ENCODE data around the gene SLC11A1. TPM values are rescaled to one million over a fixed set of nuclear protein-coding genes. Genes with fewer than 3 reads are reported as not detected.

SLC11A1 gene
- polyA plus RNA-seq (2013, experiment 1 of 2): 0.10 TPM
- 0.10 TPM for polyA plus RNA-seq (2013, experiment 2 of 2)

- WGBS: 83% methylated on average over 13 of the region's 13 CpGs
- no peak within 1 kb of the TSS for H3K4me2 ChIP-seq (ENCODE audit: low read length, poor library complexity, severe bottlenecking)
- H3K14ac ChIP-seq (ENCODE audit: low read length in 2 of 2): no peak within 1 kb of the TSS
- no peak within 1 kb of the TSS for H3K9ac ChIP-seq (ENCODE audit: low read length)
- H2BK120ac ChIP-seq (ENCODE audit: low read depth, low read length): no peak within 1 kb of the TSS
- no peak within 1 kb of the TSS for H2AFZ ChIP-seq (ENCODE audit: low read depth, low read length)
- peaks cover 28 to 29% of the 10 kb centered on the region in 2 experiments for H3K27me3 ChIP-seq (ENCODE audit: control insufficient read depth in 1 of 2, insufficient read depth in 1 of 2, low read length in 2 of 2)
- no peaks in the 10 kb centered on the region for H3K36me3 ChIP-seq (ENCODE audit: control insufficient read depth in 1 of 2, insufficient read depth in 2 of 2, low read depth in 1 of 2, low read length in 2 of 2)
- H2BK15ac ChIP-seq (ENCODE audit: low read depth, poor library complexity, severe bottlenecking): no peak within 1 kb of the TSS
- H4K91ac ChIP-seq (ENCODE audit: low read length): no peak within 1 kb of the TSS
- H2BK5ac ChIP-seq (ENCODE audit: low read depth, low read length, poor library complexity, severe bottlenecking): no peak within 1 kb of the TSS
- no peak within 1 kb of the TSS for H3K27ac ChIP-seq (ENCODE audit: low read length, poor library complexity, severe bottlenecking)
- H3K9me3 ChIP-seq (ENCODE audit: control insufficient read depth, low read length): no peaks in the 10 kb centered on the region
- peaks cover 6% of the 10 kb centered on the region for H3K4me1 ChIP-seq (ENCODE audit: control insufficient read depth, insufficient read depth, low read depth, low read length)
- no peak for DNase-seq
- peak within 1 kb of the TSS in 1 of 2 experiments; percentile 14 for H3K23ac ChIP-seq (ENCODE audit: low read length in 2 of 2)
- no peak within 1 kb of the TSS for H3K4me3 ChIP-seq (ENCODE audit: insufficient read depth in 1 of 2, low read depth in 1 of 2, low read length in 2 of 2)
- H2AK5ac ChIP-seq (ENCODE audit: low read length, severe bottlenecking): no peak within 1 kb of the TSS
- no peaks in the 10 kb centered on the region for H3K79me1 ChIP-seq (replicated peaks; ENCODE audit: low read length, poor library complexity, severe bottlenecking)
- no peak within 1 kb of the TSS for H4K8ac ChIP-seq (ENCODE audit: low read length)
- H3K4ac ChIP-seq (ENCODE audit: low read depth in 1 of 2, low read length in 2 of 2): no peak within 1 kb of the TSS
- no peak within 1 kb of the TSS for H2BK12ac ChIP-seq (ENCODE audit: low read length in 2 of 2)
- no peak within 1 kb of the TSS for H3K18ac ChIP-seq (ENCODE audit: low read depth in 1 of 2, low read length in 2 of 2)
Observed at GRCh38 chr2:218381916-218382366, at the start of gene SLC11A1. TSS of gene SLC11A1 (plus strand) at chr2:218382273. CDS start at chr2:218382369, 96 bp downstream.

- Histone ChIP-seq H2BK12ac (ENCODE audit: low read length in 2 of 2) (peak overlapping the region in 1 of 2 experiments; percentile 11), H3K4me3 (ENCODE audit: insufficient read depth in 1 of 2, low read depth in 1 of 2, low read length in 2 of 2) (no peak overlapping the region), H3K9ac (ENCODE audit: low read length) (no peak overlapping the region), H4K8ac (ENCODE audit: low read length) (no peak overlapping the region), H2BK120ac (ENCODE audit: low read depth, low read length) (no peak overlapping the region), H3K4me2 (ENCODE audit: low read length, poor library complexity, severe bottlenecking) (no peak overlapping the region), H3K23ac (ENCODE audit: low read length in 2 of 2) (no peak overlapping the region), H3K18ac (ENCODE audit: low read depth in 1 of 2, low read length in 2 of 2) (peak overlapping the region in 1 of 2 experiments; percentile 18), H3K14ac (ENCODE audit: low read length in 2 of 2) (peak overlapping the region in 1 of 2 experiments; percentile 35), H2BK5ac (ENCODE audit: low read depth, low read length, poor library complexity, severe bottlenecking) (no peak overlapping the region), H4K91ac (ENCODE audit: low read length) (peak overlapping the region; percentile 86), H3K4me1 (ENCODE audit: control insufficient read depth, insufficient read depth, low read depth, low read length) (peaks cover 14% of the 10 kb centered on the region), H3K27ac (ENCODE audit: low read length, poor library complexity, severe bottlenecking) (no peak overlapping the region), H3K79me1 (replicated peaks; ENCODE audit: low read length, poor library complexity, severe bottlenecking) (peaks cover 4% of the 10 kb centered on the region), H3K27me3 (ENCODE audit: control insufficient read depth in 1 of 2, insufficient read depth in 1 of 2, low read length in 2 of 2) (peaks cover 0 to 5% of the 10 kb centered on the region in 2 experiments), H3K36me3 (ENCODE audit: control insufficient read depth in 1 of 2, insufficient read depth in 2 of 2, low read depth in 1 of 2, low read length in 2 of 2) (peaks cover 0 to 5% of the 10 kb centered on the region in 2 experiments), H3K4ac (ENCODE audit: low read depth in 1 of 2, low read length in 2 of 2) (peak overlapping the region in 1 of 2 experiments; percentile 24), H2AK5ac (ENCODE audit: low read length, severe bottlenecking) (no peak overlapping the region), H2BK15ac (ENCODE audit: low read depth, poor library complexity, severe bottlenecking) (no peak overlapping the region), H2AFZ (ENCODE audit: low read depth, low read length) (no peak overlapping the region), H3K9me3 (ENCODE audit: control insufficient read depth, low read length) (no peaks in the 10 kb centered on the region)
- 91% methylated on average over 1 of the region's 1 CpG for WGBS
- DNase-seq: no peak
Observed at GRCh38 chr2:218332288-218332687, 49.8 kb upstream of the SLC11A1 start.

GRCh38 chr2:218332920-218333645, 49.0 kb upstream of the SLC11A1 start:
- no peak overlapping the region for H3K4me3 ChIP-seq (ENCODE audit: insufficient read depth in 1 of 2, low read depth in 1 of 2, low read length in 2 of 2)
- peak overlapping the region; percentile 86 for H4K91ac ChIP-seq (ENCODE audit: low read length)
- H2BK15ac ChIP-seq (ENCODE audit: low read depth, poor library complexity, severe bottlenecking): peak overlapping the region; percentile 26
- H2AFZ ChIP-seq (ENCODE audit: low read depth, low read length): peak overlapping the region; percentile 7
- H3K18ac ChIP-seq (ENCODE audit: low read depth in 1 of 2, low read length in 2 of 2): peak overlapping the region; percentile 41 to 57
- no peak overlapping the region for H3K23ac ChIP-seq (ENCODE audit: low read length in 2 of 2)
- peak; percentile 36 for DNase-seq
- no peak overlapping the region for H3K14ac ChIP-seq (ENCODE audit: low read length in 2 of 2)
- no peak overlapping the region for H3K27ac ChIP-seq (ENCODE audit: low read length, poor library complexity, severe bottlenecking)
- peak overlapping the region in 1 of 2 experiments; percentile 11 for H2BK12ac ChIP-seq (ENCODE audit: low read length in 2 of 2)
- no peak overlapping the region for H2AK5ac ChIP-seq (ENCODE audit: low read length, severe bottlenecking)
- H3K4me1 ChIP-seq (ENCODE audit: control insufficient read depth, insufficient read depth, low read depth, low read length): peaks cover 12% of the 10 kb centered on the region
- no peaks in the 10 kb centered on the region for H3K9me3 ChIP-seq (ENCODE audit: control insufficient read depth, low read length)
- H2BK120ac ChIP-seq (ENCODE audit: low read depth, low read length): no peak overlapping the region
- no peak overlapping the region for H3K4me2 ChIP-seq (ENCODE audit: low read length, poor library complexity, severe bottlenecking)
- H4K8ac ChIP-seq (ENCODE audit: low read length): peak overlapping the region; percentile 76
- H3K79me1 ChIP-seq (replicated peaks; ENCODE audit: low read length, poor library complexity, severe bottlenecking): peaks cover 4% of the 10 kb centered on the region
- 71% methylated on average over 16 of the region's 16 CpGs for WGBS
- peaks cover 0 to 2% of the 10 kb centered on the region in 2 experiments for H3K36me3 ChIP-seq (ENCODE audit: control insufficient read depth in 1 of 2, insufficient read depth in 2 of 2, low read depth in 1 of 2, low read length in 2 of 2)
- H3K27me3 ChIP-seq (ENCODE audit: control insufficient read depth in 1 of 2, insufficient read depth in 1 of 2, low read length in 2 of 2): peaks cover 0 to 4% of the 10 kb centered on the region in 2 experiments
- H3K9ac ChIP-seq (ENCODE audit: low read length): no peak overlapping the region
- H2BK5ac ChIP-seq (ENCODE audit: low read depth, low read length, poor library complexity, severe bottlenecking): no peak overlapping the region
- H3K4ac ChIP-seq (ENCODE audit: low read depth in 1 of 2, low read length in 2 of 2): no peak overlapping the region

- Histone ChIP-seq H3K4ac (ENCODE audit: low read depth in 1 of 2, low read length in 2 of 2) (no peak overlapping the region), H2AFZ (ENCODE audit: low read depth, low read length) (no peak overlapping the region), H3K9ac (ENCODE audit: low read length) (no peak overlapping the region)
Observed at GRCh38 chr2:218334531-218334930, 47.5 kb upstream of the SLC11A1 start.

More at GRCh38 chr2:218334531-218334930, 47.5 kb upstream of the SLC11A1 start:
- no peak for DNase-seq
- H2BK120ac ChIP-seq (ENCODE audit: low read depth, low read length): no peak overlapping the region
- no peak overlapping the region for H2AK5ac ChIP-seq (ENCODE audit: low read length, severe bottlenecking)
- H2BK15ac ChIP-seq (ENCODE audit: low read depth, poor library complexity, severe bottlenecking): no peak overlapping the region
- H3K27ac ChIP-seq (ENCODE audit: low read length, poor library complexity, severe bottlenecking): no peak overlapping the region
- 94% methylated on average over 3 of the region's 3 CpGs for WGBS
- no peak overlapping the region for H3K23ac ChIP-seq (ENCODE audit: low read length in 2 of 2)
- H3K79me1 ChIP-seq (replicated peaks; ENCODE audit: low read length, poor library complexity, severe bottlenecking): peaks cover 4% of the 10 kb centered on the region
- peaks cover 0 to 2% of the 10 kb centered on the region in 2 experiments for H3K36me3 ChIP-seq (ENCODE audit: control insufficient read depth in 1 of 2, insufficient read depth in 2 of 2, low read depth in 1 of 2, low read length in 2 of 2)
- H3K4me3 ChIP-seq (ENCODE audit: insufficient read depth in 1 of 2, low read depth in 1 of 2, low read length in 2 of 2): no peak overlapping the region
- no peak overlapping the region for H3K18ac ChIP-seq (ENCODE audit: low read depth in 1 of 2, low read length in 2 of 2)
- no peak overlapping the region for H4K8ac ChIP-seq (ENCODE audit: low read length)
- no peak overlapping the region for H3K14ac ChIP-seq (ENCODE audit: low read length in 2 of 2)
- no peaks in the 10 kb centered on the region for H3K9me3 ChIP-seq (ENCODE audit: control insufficient read depth, low read length)
- H4K91ac ChIP-seq (ENCODE audit: low read length): no peak overlapping the region
- no peak overlapping the region for H3K4me2 ChIP-seq (ENCODE audit: low read length, poor library complexity, severe bottlenecking)
- peaks cover 0 to 3% of the 10 kb centered on the region in 2 experiments for H3K27me3 ChIP-seq (ENCODE audit: control insufficient read depth in 1 of 2, insufficient read depth in 1 of 2, low read length in 2 of 2)
- peak overlapping the region; percentile 59 for H2BK5ac ChIP-seq (ENCODE audit: low read depth, low read length, poor library complexity, severe bottlenecking)
- H3K4me1 ChIP-seq (ENCODE audit: control insufficient read depth, insufficient read depth, low read depth, low read length): peaks cover 12% of the 10 kb centered on the region
- no peak overlapping the region for H2BK12ac ChIP-seq (ENCODE audit: low read length in 2 of 2)
